CD4-positive, alpha-beta T cell treated with Interleukin-12 subunit alpha and Interleukin-12 subunit beta, for 1 hour (primary cell): ENCODE measurements around the gene MRPL33.

Experiments used
- DNase-seq: peaks from one replicate; pipeline ENCODE4 v3.0.0-alpha.2; 2020

Gene MRPL33

GRCh38 chr2:27810455-27810854 lies 38.9 kb downstream of the MRPL33 start:
- DNase-seq: no peak

DNA sequence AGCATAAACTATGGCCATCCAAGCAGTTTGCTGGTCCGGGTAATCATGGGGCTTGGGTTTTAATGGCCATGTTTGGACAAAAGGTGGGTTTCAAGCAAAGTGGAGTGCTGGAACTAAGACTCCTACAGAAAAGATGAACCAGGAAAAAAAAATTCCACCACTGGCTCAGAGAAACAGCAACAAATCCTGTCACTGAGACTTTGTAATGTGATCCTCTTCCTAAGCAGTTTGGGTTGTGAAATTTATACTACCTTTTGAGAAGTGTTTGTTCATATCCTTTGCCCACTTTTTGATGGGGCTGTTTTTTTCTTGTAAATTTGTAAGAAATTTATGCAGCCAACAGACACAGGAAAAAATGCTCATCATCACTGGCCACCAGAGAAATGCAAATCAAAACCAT lies 40.2 kb downstream of the MRPL33 start:
- no peak for DNase-seq

GRCh38 chr2:27814758-27815157 lies 43.2 kb downstream of the MRPL33 start:
- no peak for DNase-seq

- DNase-seq: no peak
Observed at GRCh38 chr2:27815860-27816438, 44.4 kb downstream of the MRPL33 start.

GRCh38 chr2:27822049-27822448 lies 50.5 kb downstream of the MRPL33 start:
- no peak for DNase-seq

DNA sequence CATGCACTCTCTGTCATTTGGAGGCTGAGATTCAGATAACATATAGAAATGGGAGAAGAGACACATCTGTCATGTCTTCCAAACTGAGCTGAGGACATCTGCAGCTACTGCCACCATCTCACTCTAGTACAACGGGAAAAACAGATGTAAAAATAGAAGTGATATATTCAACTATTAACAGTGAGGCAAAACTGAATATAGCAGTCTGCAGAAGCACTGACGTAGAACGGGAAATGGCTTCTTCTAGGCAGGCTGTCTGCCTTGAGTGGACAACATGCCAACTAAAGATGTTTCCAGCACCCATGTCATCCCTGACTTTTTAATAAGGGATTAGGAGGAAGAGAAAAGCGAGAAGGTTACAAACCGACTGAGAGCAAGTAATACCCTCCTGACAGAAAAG lies 51.6 kb downstream of the MRPL33 start:
- no peak for DNase-seq

GRCh38 chr2:27823569-27823968 lies 52.0 kb downstream of the MRPL33 start:
- DNase-seq: no peak

GRCh38 chr2:27824401-27824800 lies 52.9 kb downstream of the MRPL33 start:
- no peak for DNase-seq

DNA sequence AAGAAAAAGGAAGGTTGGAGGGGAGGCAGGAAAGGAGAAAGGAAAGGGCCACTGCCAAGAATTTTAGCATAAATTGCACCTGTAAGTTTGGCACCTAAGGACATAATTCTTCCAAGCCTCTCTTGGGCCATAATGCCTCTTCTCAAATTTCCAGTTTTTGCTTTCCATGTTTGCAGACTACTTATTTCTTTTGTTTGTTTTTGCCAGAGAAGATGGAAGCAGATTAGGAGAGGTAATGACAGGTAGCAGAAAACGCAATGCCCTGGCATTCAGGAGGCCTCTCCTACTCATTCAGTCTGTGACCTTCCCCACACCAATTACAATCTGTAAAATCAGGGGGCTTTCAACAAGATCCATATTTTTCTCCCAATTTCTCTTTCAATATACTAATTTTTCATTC lies 56.8 kb downstream of the MRPL33 start:
- DNase-seq: no peak
